Measurements from ENCODE around the gene NCOR2. TPM values are rescaled to one million over a fixed set of nuclear protein-coding genes. Genes with fewer than 3 reads are reported as not detected.

Gene NCOR2
- total RNA-seq, 1 donor from 2014 or later = 128 TPM

- no peak for DNase-seq
- Mint-ChIP-seq H3K9me3 (no peaks in the 10 kb centered on the region), H3K4me3 (no peak overlapping the region), H3K36me3 (ENCODE audit: low read depth) (no peaks in the 10 kb centered on the region), H3K27ac (no peak overlapping the region), H3K27me3 (no peaks in the 10 kb centered on the region), H3K4me1 (peaks cover 24% of the 10 kb centered on the region)
- intact Hi-C loops (cut with micrococcal nuclease) = no loop called here
Observed at GRCh38 chr12:124554429-124555029, 12.9 kb downstream of the NCOR2 start.

GRCh38 chr12:124553862-124554428, 13.5 kb downstream of the NCOR2 start:
- DNase-seq = no peak
- Mint-ChIP-seq H3K27me3 (no peaks in the 10 kb centered on the region), H3K36me3 (ENCODE audit: low read depth) (no peaks in the 10 kb centered on the region), H3K9me3 (no peaks in the 10 kb centered on the region), H3K4me3 (no peak overlapping the region), H3K27ac (no peak overlapping the region), H3K4me1 (peaks cover 26% of the 10 kb centered on the region)
- intact Hi-C loops (cut with micrococcal nuclease) = no loop called here

GRCh38 chr12:124551268-124552144, 15.9 kb downstream of the NCOR2 start:
- Mint-ChIP-seq H3K36me3 (ENCODE audit: low read depth) (peaks cover 2% of the 10 kb centered on the region), H3K27me3 (no peaks in the 10 kb centered on the region), H3K27ac (no peak overlapping the region), H3K4me3 (no peak overlapping the region), H3K4me1 (peaks cover 39% of the 10 kb centered on the region), H3K9me3 (no peaks in the 10 kb centered on the region)
- intact Hi-C loops (cut with micrococcal nuclease) = no loop called here
- no peak for DNase-seq

- H3K27ac Mint-ChIP-seq = no peak overlapping the region
- no peak for DNase-seq
- no peak overlapping the region for H3K4me3 Mint-ChIP-seq
- H3K4me1 Mint-ChIP-seq = peaks cover 45% of the 10 kb centered on the region
- no peaks in the 10 kb centered on the region for H3K27me3 Mint-ChIP-seq
- peaks cover 2% of the 10 kb centered on the region for H3K36me3 Mint-ChIP-seq (ENCODE audit: low read depth)
- intact Hi-C loops (cut with micrococcal nuclease) = no loop called here
- no peaks in the 10 kb centered on the region for H3K9me3 Mint-ChIP-seq
Observed at GRCh38 chr12:124550123-124551089, 17.0 kb downstream of the NCOR2 start.

GRCh38 chr12:124549629-124550028, 17.8 kb downstream of the NCOR2 start:
- H3K36me3 Mint-ChIP-seq (ENCODE audit: low read depth) = peaks cover 2% of the 10 kb centered on the region
- no peak for DNase-seq
- intact Hi-C loops (cut with micrococcal nuclease) = no loop called here
- H3K4me3 Mint-ChIP-seq = no peak overlapping the region
- H3K27ac Mint-ChIP-seq = no peak overlapping the region
- peaks cover 46% of the 10 kb centered on the region for H3K4me1 Mint-ChIP-seq
- H3K9me3 Mint-ChIP-seq = no peaks in the 10 kb centered on the region
- no peaks in the 10 kb centered on the region for H3K27me3 Mint-ChIP-seq

GRCh38 chr12:124548854-124549378, 18.5 kb downstream of the NCOR2 start:
- H3K9me3 Mint-ChIP-seq = no peaks in the 10 kb centered on the region
- H3K27me3 Mint-ChIP-seq = no peaks in the 10 kb centered on the region
- H3K4me3 Mint-ChIP-seq = peak overlapping the region; percentile 8
- peaks cover 48% of the 10 kb centered on the region for H3K4me1 Mint-ChIP-seq
- DNase-seq = no peak
- H3K27ac Mint-ChIP-seq = no peak overlapping the region
- intact Hi-C loops (cut with micrococcal nuclease) = no loop called here
- H3K36me3 Mint-ChIP-seq (ENCODE audit: low read depth) = peaks cover 2% of the 10 kb centered on the region

GRCh38 chr12:124547626-124548025, 19.8 kb downstream of the NCOR2 start:
- H3K9me3 Mint-ChIP-seq = no peaks in the 10 kb centered on the region
- no peaks in the 10 kb centered on the region for H3K27me3 Mint-ChIP-seq
- intact Hi-C loops (cut with micrococcal nuclease) = loop anchor here (2.0 kb wide), 1 partner anchor 227 kb away; no protein-coding TSS in a partner anchor
- H3K4me1 Mint-ChIP-seq = peaks cover 46% of the 10 kb centered on the region
- no peak overlapping the region for H3K4me3 Mint-ChIP-seq
- no peak for DNase-seq
- no peak overlapping the region for H3K27ac Mint-ChIP-seq
- peaks cover 2% of the 10 kb centered on the region for H3K36me3 Mint-ChIP-seq (ENCODE audit: low read depth)

- Mint-ChIP-seq H3K27ac (peak overlapping the region; percentile 57), H3K9me3 (no peaks in the 10 kb centered on the region), H3K4me3 (peak overlapping the region; percentile 25), H3K4me1 (peaks cover 38% of the 10 kb centered on the region), H3K36me3 (ENCODE audit: low read depth) (peaks cover 2% of the 10 kb centered on the region), H3K27me3 (no peaks in the 10 kb centered on the region)
- intact Hi-C loops (cut with micrococcal nuclease) = loop anchor here (1.0 to 2.0 kb wide), 3 partner anchors 21 to 229 kb away; no protein-coding TSS in a partner anchor
- DNase-seq = peak; percentile 85
Observed at GRCh38 chr12:124545508-124546418, 21.6 kb downstream of the NCOR2 start.

GRCh38 chr12:124544983-124545382, 22.4 kb downstream of the NCOR2 start:
- DNase-seq = no peak
- H3K4me3 Mint-ChIP-seq = peak overlapping the region; percentile 25
- no peak overlapping the region for H3K27ac Mint-ChIP-seq
- H3K36me3 Mint-ChIP-seq (ENCODE audit: low read depth) = peaks cover 2% of the 10 kb centered on the region
- H3K9me3 Mint-ChIP-seq = no peaks in the 10 kb centered on the region
- H3K27me3 Mint-ChIP-seq = no peaks in the 10 kb centered on the region
- peaks cover 32% of the 10 kb centered on the region for H3K4me1 Mint-ChIP-seq
- intact Hi-C loops (cut with micrococcal nuclease) = loop anchor here (1.0 kb wide), 1 partner anchor 92 kb away; no protein-coding TSS in a partner anchor

GRCh38 chr12:124544311-124544970, 23.0 kb downstream of the NCOR2 start:
- Mint-ChIP-seq H3K4me3 (no peak overlapping the region), H3K27ac (no peak overlapping the region), H3K27me3 (no peaks in the 10 kb centered on the region)

GRCh38 chr12:124543590-124544310, 23.7 kb downstream of the NCOR2 start:
- Mint-ChIP-seq H3K36me3 (ENCODE audit: low read depth) (peaks cover 3% of the 10 kb centered on the region), H3K27ac (no peak overlapping the region), H3K27me3 (no peaks in the 10 kb centered on the region)

More at GRCh38 chr12:124544311-124544970, 23.0 kb downstream of the NCOR2 start:
- Mint-ChIP-seq H3K9me3 (no peaks in the 10 kb centered on the region), H3K4me1 (peaks cover 32% of the 10 kb centered on the region), H3K36me3 (ENCODE audit: low read depth) (peaks cover 3% of the 10 kb centered on the region)
- DNase-seq = no peak
- intact Hi-C loops (cut with micrococcal nuclease) = no loop called here

More at GRCh38 chr12:124543590-124544310, 23.7 kb downstream of the NCOR2 start:
- no peak for DNase-seq
- peaks cover 31% of the 10 kb centered on the region for H3K4me1 Mint-ChIP-seq
- no peaks in the 10 kb centered on the region for H3K9me3 Mint-ChIP-seq
- intact Hi-C loops (cut with micrococcal nuclease) = no loop called here
- H3K4me3 Mint-ChIP-seq = no peak overlapping the region
